Erythroblast (primary cell): ENCODE results near the gene KCNK17.

Experiments
- GATA1 ChIP-seq: IDR thresholded peaks from 2 replicates; pipeline ENCODE4 v1.6.1; 2011; ENCODE audit warnings: low read depth, mild to moderate bottlenecking, control low read depth, low read length, moderate library complexity
- POLR2A ChIP-seq: IDR thresholded peaks from 2 replicates; pipeline ENCODE4 v1.6.1; 2011; ENCODE audit warnings: mild to moderate bottlenecking, low read length

DNA sequence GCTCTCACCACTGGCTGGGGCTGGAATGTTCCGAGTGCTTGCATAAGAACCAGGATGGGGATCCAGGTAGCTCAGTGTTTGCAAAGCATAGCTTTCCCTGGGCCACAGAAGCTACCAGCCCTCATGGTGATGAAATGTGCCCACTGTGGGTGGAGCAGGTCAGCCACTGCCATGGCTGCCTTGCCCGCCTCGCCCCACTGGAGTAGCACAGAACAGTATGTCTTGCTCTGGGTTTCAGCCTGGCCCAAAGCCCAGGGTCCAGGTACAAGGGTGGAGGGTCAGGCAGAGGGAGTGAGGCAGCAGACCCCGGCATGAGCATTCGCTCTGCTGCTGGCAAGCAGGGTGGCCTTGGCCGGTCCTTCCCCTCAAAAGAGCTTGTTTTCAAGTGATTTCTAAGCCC is 34.7 kb downstream of the KCNK17 start:
- TF ChIP-seq POLR2A (no peak), GATA1 (no peak)
